Mesenchymal stem cell (in vitro differentiated cells and primary cell): ENCODE results near the gene TPSG1.
"Not testable (repeated sequence)": the region's sequence is repeated elsewhere in the genome, so short reads cannot be mapped to it uniquely, and the experiment has no call there.

Source experiments
- DNase-seq: peaks from one replicate; pipeline ENCODE4 v3.0.0-alpha.2; 2013
- H2AFZ ChIP-seq: one replicate; pipeline ENCODE4 v1.6.1; 2013; ENCODE audit warnings: low read depth, mild to moderate bottlenecking, control low read depth, inconsistent platforms, low read length, moderate library complexity
- H2AK5ac ChIP-seq: 2 replicates; pipeline ENCODE4 v1.6.1; 2013; ENCODE audit warnings: low read length, moderate library complexity, mild to moderate bottlenecking, inconsistent platforms; ENCODE audit not compliant: severe bottlenecking
- H2BK120ac ChIP-seq: one replicate; pipeline ENCODE4 v1.6.1; 2013; ENCODE audit warnings: low read depth, mild to moderate bottlenecking, inconsistent platforms, low read length, moderate library complexity
- H2BK12ac ChIP-seq, 2 experiments: one replicate each; pipeline ENCODE4 v1.6.1; 2013; ENCODE audit warnings: inconsistent platforms in 2 of 2, low read length in 2 of 2, mild to moderate bottlenecking in 2 of 2, moderate library complexity in 2 of 2, control low read depth in 1 of 2
- H2BK15ac ChIP-seq: one replicate; pipeline ENCODE4 v1.6.1; 2013; ENCODE audit warnings: mild to moderate bottlenecking, low read depth, inconsistent platforms; ENCODE audit not compliant: poor library complexity, severe bottlenecking
- H2BK5ac ChIP-seq: 2 replicates; pipeline ENCODE4 v1.6.1; 2013; ENCODE audit warnings: low read depth, mild to moderate bottlenecking, low read length, control low read depth, inconsistent platforms; ENCODE audit not compliant: poor library complexity, severe bottlenecking
- H3K14ac ChIP-seq, 2 experiments: one replicate each; pipeline ENCODE4 v1.6.1; 2013; ENCODE audit warnings: inconsistent platforms in 2 of 2, low read length in 2 of 2, control low read depth in 1 of 2, mild to moderate bottlenecking in 1 of 2, moderate library complexity in 1 of 2
- H3K18ac ChIP-seq, 2 experiments: one replicate each; pipeline ENCODE4 v1.6.1; 2013; ENCODE audit warnings: inconsistent platforms in 2 of 2, low read length in 2 of 2, control low read depth in 1 of 2, low read depth in 1 of 2, mild to moderate bottlenecking in 1 of 2
- H3K23ac ChIP-seq, 2 experiments: one replicate each; pipeline ENCODE4 v1.6.1; 2013; ENCODE audit warnings: inconsistent platforms in 2 of 2, low read length in 2 of 2, mild to moderate bottlenecking in 2 of 2, moderate library complexity in 2 of 2, control low read depth in 1 of 2
- H3K27ac ChIP-seq: 2 replicates; pipeline ENCODE4 v1.5.1; 2013; ENCODE audit warnings: mild to moderate bottlenecking, moderate library complexity, low read length, control low read depth, inconsistent platforms; ENCODE audit not compliant: poor library complexity, severe bottlenecking
- H3K27me3 ChIP-seq, 2 experiments: 2 replicates each; pipeline versions ENCODE4 v1.6.1 to v1.7.0; 2013; ENCODE audit warnings: low read length in 2 of 2, mild to moderate bottlenecking in 2 of 2, moderate library complexity in 2 of 2, control low read depth in 1 of 2, inconsistent platforms in 1 of 2; ENCODE audit not compliant: control insufficient read depth in 1 of 2, insufficient read depth in 1 of 2
- H3K36me3 ChIP-seq, 2 experiments: 2 replicates each; pipeline versions ENCODE4 v1.6.1 to v1.7.0; 2013; ENCODE audit warnings: low read length in 2 of 2, control low read depth in 1 of 2, inconsistent platforms in 1 of 2, low read depth in 1 of 2, mild to moderate bottlenecking in 1 of 2; ENCODE audit not compliant: insufficient read depth in 2 of 2, control insufficient read depth in 1 of 2
- H3K4ac ChIP-seq, 2 experiments: one replicate each; pipeline ENCODE4 v1.6.1; 2013; ENCODE audit warnings: inconsistent platforms in 2 of 2, low read length in 2 of 2, mild to moderate bottlenecking in 2 of 2, moderate library complexity in 2 of 2, control low read depth in 1 of 2, low read depth in 1 of 2
- H3K4me1 ChIP-seq: 2 replicates; pipeline ENCODE4 v1.6.1; 2013; ENCODE audit warnings: low read depth, low read length, control low read depth; ENCODE audit not compliant: control insufficient read depth, insufficient read depth
- H3K4me2 ChIP-seq: 2 replicates; pipeline ENCODE4 v1.6.1; 2013; ENCODE audit warnings: low read length, mild to moderate bottlenecking, inconsistent platforms; ENCODE audit not compliant: poor library complexity, severe bottlenecking
- H3K4me3 ChIP-seq, 2 experiments: 2 replicates each; pipeline versions ENCODE4 v1.5.1 to v1.7.0; 2013; ENCODE audit warnings: low read length in 2 of 2, mild to moderate bottlenecking in 2 of 2, control low read depth in 1 of 2, low read depth in 1 of 2; ENCODE audit not compliant: insufficient read depth in 1 of 2
- H3K79me1 ChIP-seq: replicated peaks from 2 replicates; pipeline ENCODE4 v1.6.1; 2013; ENCODE audit warnings: mild to moderate bottlenecking, control low read depth, low read length, inconsistent platforms; ENCODE audit not compliant: poor library complexity, severe bottlenecking
- H3K9ac ChIP-seq: 2 replicates; pipeline ENCODE4 v1.7.0; 2013; ENCODE audit warnings: mild to moderate bottlenecking, low read length, moderate library complexity
- H3K9me3 ChIP-seq: 2 replicates; pipeline ENCODE4 v1.7.0; 2013; ENCODE audit warnings: mild to moderate bottlenecking, low read length; ENCODE audit not compliant: control insufficient read depth
- H4K8ac ChIP-seq: one replicate; pipeline ENCODE4 v1.6.1; 2013; ENCODE audit warnings: inconsistent platforms, mild to moderate bottlenecking, low read length, moderate library complexity
- H4K91ac ChIP-seq: one replicate; pipeline ENCODE4 v1.6.1; 2013; ENCODE audit warnings: mild to moderate bottlenecking, low read length, inconsistent platforms
- WGBS: methylation state at CpG from one replicate; pipeline ENCODE4 v1.1.7; 2013; ENCODE audit warnings: mixed read lengths; 5-methylcytosine and 5-hydroxymethylcytosine counted together

The TPSG1 gene

GRCh38 chr16:1193143-1193824, 31.8 kb downstream of the TPSG1 start:
- Histone ChIP-seq H3K4ac (no peak overlapping the region), H3K9ac (no peak overlapping the region), H3K36me3 (no peaks in the 10 kb centered on the region), H2AK5ac (no peak overlapping the region), H2BK120ac (no peak overlapping the region), H3K27ac (no peak overlapping the region), H2BK12ac (no peak overlapping the region), H2BK15ac (no peak overlapping the region), H2BK5ac (no peak overlapping the region), H3K4me3 (no peak overlapping the region), H3K9me3 (no peaks in the 10 kb centered on the region), H3K4me2 (no peak overlapping the region), H3K79me1 (no peaks in the 10 kb centered on the region), H3K27me3 (peaks cover 5 to 39% of the 10 kb centered on the region in 2 experiments), H4K91ac (no peak overlapping the region), H3K18ac (no peak overlapping the region), H4K8ac (no peak overlapping the region), H3K14ac (no peak overlapping the region), H3K4me1 (peaks cover 2% of the 10 kb centered on the region), H2AFZ (no peak overlapping the region), H3K23ac (no peak overlapping the region)
- DNase-seq = no peak
- 89% methylated on average over 30 of the region's 30 CpGs for WGBS

- no peak overlapping the region for H3K4me2 ChIP-seq
- H3K23ac ChIP-seq = no peak overlapping the region
- no peak overlapping the region for H2BK12ac ChIP-seq
- H3K4me3 ChIP-seq = no peak overlapping the region
- H3K79me1 ChIP-seq = no peaks in the 10 kb centered on the region
- no peak overlapping the region for H2BK5ac ChIP-seq
- H3K18ac ChIP-seq = no peak overlapping the region
- no peak overlapping the region for H3K27ac ChIP-seq
- no peaks in the 10 kb centered on the region for H3K9me3 ChIP-seq
- WGBS = 81% methylated on average over 8 of the region's 9 CpGs
- no peak overlapping the region for H4K91ac ChIP-seq
- H3K36me3 ChIP-seq = no peaks in the 10 kb centered on the region
- peaks cover 3 to 43% of the 10 kb centered on the region in 2 experiments for H3K27me3 ChIP-seq
- H3K9ac ChIP-seq = no peak overlapping the region
- H3K4me1 ChIP-seq = peaks cover 2% of the 10 kb centered on the region
- no peak overlapping the region for H2BK120ac ChIP-seq
- H2AFZ ChIP-seq = no peak overlapping the region
- H4K8ac ChIP-seq = no peak overlapping the region
- no peak for DNase-seq
- no peak overlapping the region for H2AK5ac ChIP-seq
- H3K4ac ChIP-seq = no peak overlapping the region
- no peak overlapping the region for H3K14ac ChIP-seq
- H2BK15ac ChIP-seq = no peak overlapping the region
These were observed 32.5 kb downstream of the TPSG1 start for GRCh38 chr16:1192384-1193073.

- not testable (repeated sequence) for H2BK5ac ChIP-seq, H3K4me2 ChIP-seq, H3K23ac ChIP-seq, H2AFZ ChIP-seq, H3K79me1 ChIP-seq, H3K4ac ChIP-seq, H3K4me3 ChIP-seq, H3K9me3 ChIP-seq, H3K9ac ChIP-seq, DNase-seq, H3K18ac ChIP-seq, H3K36me3 ChIP-seq, H4K91ac ChIP-seq, H2AK5ac ChIP-seq, H2BK15ac ChIP-seq, H3K14ac ChIP-seq, H2BK12ac ChIP-seq, H4K8ac ChIP-seq, H3K27ac ChIP-seq, H3K4me1 ChIP-seq, H2BK120ac ChIP-seq
- 78% methylated on average over 10 of the region's 11 CpGs for WGBS
- H3K27me3 ChIP-seq = peaks cover 0 to 30% of the 10 kb centered on the region in 2 experiments
These were observed 34.3 kb downstream of the TPSG1 start for GRCh38 chr16:1190789-1191188.

GRCh38 chr16:1189455-1189854, 35.6 kb downstream of the TPSG1 start:
- peaks cover 3% of the 10 kb centered on the region for H3K4me1 ChIP-seq
- H2BK12ac ChIP-seq = no peak overlapping the region
- no peak overlapping the region for H2BK15ac ChIP-seq
- H3K4me3 ChIP-seq = no peak overlapping the region
- no peak overlapping the region for H3K9ac ChIP-seq
- H4K91ac ChIP-seq = no peak overlapping the region
- WGBS = 88% methylated on average over 2 of the region's 7 CpGs
- peaks cover 0 to 27% of the 10 kb centered on the region in 2 experiments for H3K27me3 ChIP-seq
- no peaks in the 10 kb centered on the region for H3K79me1 ChIP-seq
- H3K4me2 ChIP-seq = no peak overlapping the region
- no peak overlapping the region for H2AFZ ChIP-seq
- H3K23ac ChIP-seq = no peak overlapping the region
- DNase-seq = no peak
- no peaks in the 10 kb centered on the region for H3K9me3 ChIP-seq
- H3K18ac ChIP-seq = no peak overlapping the region
- H3K27ac ChIP-seq = no peak overlapping the region
- no peak overlapping the region for H2BK120ac ChIP-seq
- H2BK5ac ChIP-seq = no peak overlapping the region
- no peak overlapping the region for H2AK5ac ChIP-seq
- H3K36me3 ChIP-seq = no peaks in the 10 kb centered on the region
- H3K14ac ChIP-seq = no peak overlapping the region
- no peak overlapping the region for H4K8ac ChIP-seq
- H3K4ac ChIP-seq = no peak overlapping the region
